Eye (tissue), 1 donor: ENCODE data around the gene S100A2.

ENCODE experiments used
- DNase-seq: peaks from one replicate; pipeline ENCODE4 v3.0.0-alpha.2; 2015

Gene S100A2

DNA sequence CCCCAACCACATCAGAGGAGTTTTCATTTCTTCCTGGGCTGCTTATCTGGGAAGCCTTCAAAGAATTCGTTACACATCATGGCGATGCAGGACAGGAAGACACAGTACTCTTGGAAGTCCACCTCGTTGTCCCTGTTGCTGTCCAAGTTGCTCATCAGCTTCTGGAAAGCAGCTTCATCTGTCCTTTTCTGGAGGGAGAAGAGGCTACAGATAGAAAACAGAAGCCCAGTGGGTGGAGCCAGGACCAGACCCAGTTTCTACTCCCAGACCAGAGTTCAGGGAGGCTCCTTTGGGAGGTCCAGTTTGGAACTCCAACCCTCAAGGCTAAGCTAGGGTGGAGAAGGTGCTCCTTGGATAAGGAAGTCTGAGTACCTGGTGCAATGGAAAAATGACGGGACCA is 21.9 kb downstream of the S100A2 start:
- DNase-seq, result no peak

DNA sequence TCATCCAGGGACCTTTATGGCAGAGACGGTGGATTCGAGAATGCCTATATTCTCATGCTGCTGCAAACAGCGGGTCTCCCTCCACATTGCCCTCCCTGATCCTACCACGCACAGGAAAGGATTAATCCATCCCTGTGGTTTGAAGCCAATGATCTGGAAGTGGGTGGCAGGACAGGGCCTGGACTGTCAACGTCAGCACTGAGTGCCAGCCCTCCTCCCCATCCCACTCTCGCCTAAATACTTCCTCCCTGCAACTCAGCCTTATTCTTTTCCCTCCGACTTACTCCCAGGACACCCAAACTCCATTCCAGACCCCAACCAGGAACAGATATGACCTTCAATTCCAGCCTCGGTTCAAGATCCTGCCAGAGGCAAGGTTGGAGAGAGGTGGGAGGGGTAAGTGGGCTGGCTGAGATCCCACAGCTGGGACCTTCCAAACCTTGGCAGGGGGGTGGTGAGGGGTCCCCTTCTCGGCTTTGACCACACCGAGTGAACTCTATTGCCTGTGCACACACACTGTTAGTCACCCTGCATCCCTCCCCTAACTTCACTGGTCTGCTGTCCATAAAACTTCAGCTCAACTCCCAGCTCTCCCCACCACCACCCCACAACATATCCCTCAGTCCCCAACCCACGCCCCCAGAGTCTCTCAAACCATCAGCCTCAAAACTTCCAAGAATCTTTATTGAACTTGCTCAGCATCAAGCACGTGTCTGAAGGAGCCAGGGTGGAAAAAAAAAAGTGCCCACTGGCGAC is 22.5 kb downstream of the S100A2 start:
- DNase-seq, result no peak

DNA sequence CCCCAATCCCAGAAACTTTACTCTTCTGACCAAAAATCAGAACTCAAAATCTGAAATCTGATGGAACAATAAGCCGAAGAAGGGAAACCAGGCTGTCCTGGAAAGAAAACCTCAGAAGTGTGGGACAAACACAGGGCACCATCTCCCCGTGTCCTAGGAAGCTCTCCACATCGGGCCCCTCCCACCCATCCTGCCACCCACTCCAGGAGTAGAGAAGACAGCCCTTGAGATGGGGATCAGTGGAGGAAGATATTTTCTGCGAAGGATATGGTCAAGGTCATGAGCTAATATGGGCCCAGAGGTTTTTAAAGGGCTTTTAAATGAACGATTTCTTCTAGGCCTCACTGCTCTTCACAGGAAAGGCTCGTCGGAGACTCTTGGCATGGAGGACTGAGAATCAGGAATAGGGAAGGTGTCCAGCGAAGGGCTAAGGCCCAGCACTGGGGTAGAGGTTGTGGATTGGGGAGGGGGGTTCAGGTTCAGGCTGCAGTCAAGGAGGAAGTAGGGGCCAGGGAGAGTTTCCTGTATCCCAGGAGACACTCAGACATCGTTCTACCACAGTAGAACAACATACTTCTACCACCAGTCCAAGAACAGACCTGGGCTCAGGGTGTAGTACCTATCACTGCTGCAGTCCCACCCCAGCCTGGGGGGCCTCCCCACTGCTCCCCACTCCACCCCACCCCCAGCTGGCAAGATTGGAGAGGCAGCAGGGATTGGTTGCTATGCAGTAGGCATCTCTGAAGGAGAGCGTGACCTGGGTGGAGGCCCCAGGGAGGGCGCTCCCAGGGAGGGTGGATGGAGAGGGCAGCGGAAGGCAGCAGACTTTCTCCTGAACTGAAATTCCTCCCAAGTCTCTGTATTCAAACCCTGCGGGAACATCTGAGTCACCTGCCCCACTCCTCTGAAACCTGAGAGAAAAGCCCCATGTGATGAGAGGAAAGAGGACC is 23.7 kb downstream of the S100A2 start:
- DNase-seq, result no peak

DNA sequence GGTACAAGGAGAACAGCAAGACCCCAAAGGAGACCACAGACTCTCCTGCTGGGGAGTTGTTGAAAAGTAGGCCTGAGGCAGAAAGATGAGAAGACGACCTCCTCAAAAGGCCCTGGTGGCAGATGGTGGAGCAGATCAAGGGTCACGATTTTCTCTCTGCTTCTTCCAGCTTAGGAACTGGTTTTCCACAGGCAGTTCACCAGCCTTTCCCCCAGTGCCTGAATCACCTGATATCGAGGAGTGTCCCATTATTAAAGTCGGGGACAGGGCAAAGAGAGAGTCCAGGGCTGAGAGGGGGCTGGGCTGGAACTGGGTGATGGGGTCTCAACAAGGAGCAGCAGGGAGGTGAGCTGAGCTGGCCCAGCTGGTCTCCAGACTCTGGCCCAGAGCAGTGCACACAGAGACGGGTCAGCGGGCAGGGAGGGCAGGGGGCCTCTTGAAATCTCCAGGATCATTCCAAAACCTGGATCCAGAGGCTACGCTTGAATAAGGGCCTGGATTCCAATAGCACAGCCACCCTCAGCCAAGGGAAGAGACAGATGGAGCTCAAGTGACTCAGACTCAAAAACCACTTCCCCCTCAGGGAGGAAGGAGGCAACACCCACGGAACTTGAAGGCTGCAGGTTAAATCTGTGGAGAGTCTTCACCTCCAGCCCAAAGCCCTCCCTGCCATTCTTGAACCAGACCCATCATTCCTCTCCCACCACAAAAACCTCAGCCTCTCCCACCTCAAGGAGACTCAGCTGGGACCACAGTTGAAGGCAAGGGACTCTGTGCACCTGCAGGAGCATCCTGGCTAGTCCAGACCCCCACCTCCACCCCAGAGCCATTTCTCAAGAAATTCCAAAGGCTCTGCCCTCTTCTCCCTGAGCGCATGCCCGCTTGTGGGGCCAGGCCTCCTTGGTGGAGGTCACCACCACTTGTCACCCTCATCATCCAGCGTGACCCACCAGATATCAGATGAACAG is 25.0 kb downstream of the S100A2 start, which contains the start of gene S100A5:
S100A5 (minus strand) TSS at position 541 of the 968 bp plus-strand sequence. CDS start 743 bp downstream, outside the sequence.
- DNase-seq, result no peak

DNA sequence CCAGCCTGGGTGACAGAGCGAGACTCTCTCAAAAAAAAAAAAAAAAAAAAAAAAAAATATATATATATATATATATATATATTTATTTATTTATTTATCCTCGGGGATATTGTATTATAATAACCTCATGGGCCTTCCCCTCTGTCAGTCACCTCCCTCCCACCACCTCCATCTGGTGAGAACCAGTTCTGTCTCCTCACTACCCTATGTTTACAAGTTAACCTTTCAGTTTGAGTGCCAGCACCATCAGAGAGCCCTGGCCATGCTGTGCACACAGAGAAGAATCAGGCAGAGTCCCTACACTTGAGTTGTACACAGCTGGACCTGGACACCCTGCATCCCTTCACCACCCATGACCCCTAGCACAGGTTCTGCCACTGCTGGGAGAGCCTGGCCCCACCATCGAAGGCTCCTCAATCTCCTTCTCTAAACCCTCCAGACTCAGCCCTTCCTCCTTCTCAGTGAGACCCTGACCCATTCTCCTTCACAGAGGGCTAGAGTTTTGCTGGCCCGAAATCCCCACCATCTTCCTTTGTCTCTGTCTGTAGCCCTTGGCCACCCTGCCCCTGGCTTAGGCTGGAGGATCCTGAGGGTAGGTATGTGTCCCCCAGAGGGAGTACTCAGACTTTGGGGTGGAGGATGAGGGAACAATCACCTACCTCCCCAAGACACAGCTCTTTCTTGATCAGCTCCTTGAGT is 26.1 kb downstream of the S100A2 start:
- no peak for DNase-seq

DNA sequence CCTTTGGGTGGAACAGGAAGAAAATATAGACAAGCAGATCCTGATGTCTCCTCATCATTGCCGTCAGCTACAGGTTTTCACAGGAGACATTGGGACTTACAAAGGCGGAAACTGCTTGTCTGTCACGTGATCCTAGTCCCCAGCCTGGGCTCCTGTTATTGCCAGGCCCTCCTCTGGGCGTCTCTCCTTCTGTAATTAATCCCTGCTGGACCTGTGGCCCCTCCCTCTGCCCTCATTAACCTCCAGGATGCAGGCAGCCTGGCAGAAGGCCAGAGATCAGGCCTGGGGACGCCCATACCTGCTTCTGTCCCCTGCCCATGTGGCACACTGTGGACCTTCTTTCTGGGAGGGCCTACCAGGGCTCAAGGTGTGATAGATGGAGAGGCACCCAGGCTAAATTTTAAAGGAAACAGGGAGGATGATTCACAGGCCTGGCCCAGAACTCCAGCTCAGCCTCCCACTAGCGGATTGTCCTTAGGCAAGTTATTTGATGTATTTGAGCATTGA is 27.3 kb downstream of the S100A2 start:
- peak; percentile 57 for DNase-seq

DNA sequence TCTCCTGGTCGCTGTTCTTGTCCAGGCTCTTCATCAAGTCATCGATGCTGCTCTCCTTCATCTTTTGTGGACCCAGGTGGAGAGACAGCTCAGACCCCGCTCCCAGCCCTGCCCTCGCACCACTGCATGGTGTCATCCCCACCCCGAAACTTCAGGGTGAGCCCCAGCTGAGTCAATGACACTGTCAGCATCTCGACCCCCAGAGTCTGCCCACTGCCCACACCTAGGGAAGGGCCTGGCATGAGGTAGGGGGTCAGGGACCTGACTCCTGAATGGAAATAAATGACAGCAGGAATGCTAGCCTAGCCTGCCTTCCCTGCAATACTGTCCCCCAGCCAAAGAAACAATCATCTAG is 28.3 kb downstream of the S100A2 start:
- no peak for DNase-seq

DNA sequence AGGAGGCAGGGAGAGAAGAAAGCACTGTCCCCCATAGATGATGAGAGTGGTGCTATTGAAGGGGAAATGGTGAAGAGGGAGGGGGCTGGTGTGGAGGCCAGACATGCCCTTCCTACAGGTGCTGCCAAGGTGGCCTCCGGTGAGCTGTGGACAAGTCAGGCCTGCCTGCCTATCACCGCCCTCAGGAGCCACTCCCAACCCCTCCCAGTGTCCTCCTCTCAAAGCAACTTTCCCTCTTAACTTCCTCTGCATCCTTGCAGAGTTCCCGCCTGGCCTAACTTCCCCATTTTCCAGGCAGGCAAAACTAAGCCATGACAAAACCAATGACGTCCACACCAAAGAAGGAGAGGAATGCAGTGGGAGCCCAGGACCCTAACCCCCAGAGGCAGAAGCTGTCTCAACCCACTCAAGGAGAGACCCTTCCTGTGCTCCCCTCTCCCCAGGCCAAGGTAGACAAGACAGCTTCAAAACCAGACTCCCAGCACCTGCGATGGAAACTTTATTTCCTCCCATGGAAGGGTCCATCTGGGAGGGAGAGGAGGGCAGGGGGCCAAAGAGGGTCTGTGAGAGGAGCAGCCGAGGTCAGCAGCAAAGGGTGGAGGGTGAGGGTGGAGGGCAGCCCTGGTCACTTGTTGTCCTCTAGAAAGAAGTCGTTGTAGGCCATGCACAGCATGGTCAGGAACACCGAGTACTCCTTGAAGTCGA is 28.8 kb downstream of the S100A2 start:
- no peak for DNase-seq

DNA sequence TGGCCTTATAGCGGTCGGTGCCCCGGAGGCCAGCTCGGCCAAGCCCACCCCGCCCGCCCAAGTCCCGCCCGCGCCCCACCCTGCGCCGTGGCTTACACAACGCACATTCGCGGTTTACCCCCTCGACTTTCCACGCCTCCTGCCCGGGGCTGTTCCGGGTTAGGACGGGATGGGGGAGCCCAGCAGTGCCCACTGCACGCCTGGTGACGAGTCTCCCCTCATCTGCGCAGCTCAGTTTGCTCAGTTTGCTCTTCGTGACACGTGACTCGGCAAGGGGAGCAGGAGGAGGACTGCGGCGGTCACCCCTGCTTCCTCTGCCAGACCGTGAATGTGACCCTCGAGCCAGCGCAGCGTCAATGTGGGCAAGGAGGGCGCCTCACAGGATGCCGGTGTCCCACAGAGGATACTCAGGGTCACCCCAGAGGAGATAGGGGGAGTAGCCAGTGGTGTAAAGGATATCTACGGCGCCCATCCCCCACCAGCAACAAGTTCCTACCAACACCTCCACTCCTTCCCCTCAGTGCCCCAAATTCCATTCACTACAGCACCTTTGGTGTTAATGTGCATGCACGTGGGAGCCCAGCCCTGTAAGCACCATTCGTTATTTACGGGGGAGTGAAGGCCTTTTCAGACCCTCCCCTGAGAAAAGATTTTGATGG is 29.5 kb downstream of the S100A2 start:
- peak; percentile 89 for DNase-seq

DNA sequence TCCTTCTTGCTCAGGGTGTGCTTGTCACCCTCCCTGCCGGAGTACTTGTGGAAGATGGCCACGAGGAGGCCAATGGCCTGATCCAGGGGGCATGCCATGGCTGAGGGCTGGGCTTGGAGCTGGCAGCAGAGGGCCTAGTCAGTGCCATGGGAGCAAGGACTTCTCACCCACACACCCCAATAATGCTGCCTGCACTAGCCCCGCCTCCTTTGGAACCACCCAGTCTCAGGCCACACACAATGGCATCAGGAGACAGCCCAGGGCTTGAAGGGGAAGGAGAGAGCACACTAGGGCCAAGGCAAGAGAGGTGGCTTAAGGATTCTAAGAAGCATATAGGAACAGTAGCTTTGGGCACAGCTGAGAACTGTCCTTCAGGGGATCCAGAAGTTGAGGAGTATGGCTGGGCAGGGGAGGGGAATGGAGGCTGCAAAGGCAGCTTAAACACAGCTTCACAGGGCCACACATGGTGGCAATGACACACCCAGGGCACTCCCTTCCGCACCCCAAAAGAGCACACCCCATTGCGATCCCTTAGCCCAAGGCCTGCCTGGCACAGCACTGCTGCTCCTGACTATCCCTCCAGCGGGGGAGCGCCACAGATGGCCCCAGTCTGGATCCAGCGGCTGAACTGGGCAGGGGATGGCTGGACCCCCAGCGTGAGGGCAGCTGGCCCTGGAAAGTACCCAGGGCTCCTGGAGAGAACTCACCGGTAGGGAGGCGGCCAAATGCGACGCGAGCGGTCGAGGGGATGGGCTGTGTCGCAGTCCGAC is 30.2 kb downstream of the S100A2 start, which contains the start of gene S100A6:
S100A6 (minus strand) TSS at position 750 of the 770 bp plus-strand sequence; CDS start at position 98, 652 bp downstream.
- DNase-seq, result no peak

DNA sequence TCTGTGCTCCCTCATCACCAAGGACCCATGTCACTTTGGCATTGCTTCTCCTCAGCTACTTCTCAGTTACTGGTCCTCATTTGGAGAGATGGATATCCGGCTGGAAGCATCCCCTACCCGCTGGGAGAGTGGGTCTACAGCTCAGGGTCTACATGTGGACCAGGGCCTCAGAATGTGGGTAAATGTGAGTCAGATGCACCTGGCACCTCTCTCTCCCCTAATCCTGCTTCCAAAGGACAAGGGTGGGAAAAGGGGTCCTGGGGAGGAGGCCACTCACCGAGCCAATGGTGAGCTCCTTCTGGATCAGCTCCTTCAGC is 30.8 kb downstream of the S100A2 start:
- no peak for DNase-seq

DNA sequence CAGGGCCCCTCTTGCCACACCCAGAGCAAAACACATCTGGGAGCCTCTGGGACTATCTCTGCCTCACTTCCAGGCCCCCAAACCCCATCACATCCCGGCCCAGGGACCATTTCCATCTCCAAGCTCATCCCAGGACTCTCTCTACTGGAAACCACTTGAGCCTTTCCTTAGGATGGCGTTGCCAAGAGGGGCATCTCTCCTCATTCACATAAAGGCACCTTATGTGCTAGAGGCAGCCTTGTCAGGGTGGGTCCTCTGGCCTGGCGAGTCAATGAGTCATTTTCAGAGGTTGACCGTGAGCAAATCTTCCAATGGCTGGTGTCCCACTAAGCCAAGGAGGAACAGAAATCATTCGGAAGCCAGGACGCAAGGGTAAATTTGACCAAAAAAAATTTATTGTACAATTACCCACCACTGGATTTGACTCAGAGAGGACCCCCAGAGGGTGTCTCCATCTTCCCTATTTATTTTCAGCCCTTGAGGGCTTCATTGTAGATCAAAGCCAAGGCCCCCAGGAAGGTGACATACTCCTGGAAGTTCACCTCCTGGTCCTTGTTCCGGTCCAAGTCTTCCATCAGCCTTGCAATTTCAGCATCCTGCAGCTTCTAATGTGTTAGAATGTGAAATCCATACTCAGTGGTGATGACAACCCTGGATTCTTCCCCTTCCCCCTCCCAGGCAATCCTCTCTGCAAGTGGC is 31.3 kb downstream of the S100A2 start:
- no peak for DNase-seq

DNA sequence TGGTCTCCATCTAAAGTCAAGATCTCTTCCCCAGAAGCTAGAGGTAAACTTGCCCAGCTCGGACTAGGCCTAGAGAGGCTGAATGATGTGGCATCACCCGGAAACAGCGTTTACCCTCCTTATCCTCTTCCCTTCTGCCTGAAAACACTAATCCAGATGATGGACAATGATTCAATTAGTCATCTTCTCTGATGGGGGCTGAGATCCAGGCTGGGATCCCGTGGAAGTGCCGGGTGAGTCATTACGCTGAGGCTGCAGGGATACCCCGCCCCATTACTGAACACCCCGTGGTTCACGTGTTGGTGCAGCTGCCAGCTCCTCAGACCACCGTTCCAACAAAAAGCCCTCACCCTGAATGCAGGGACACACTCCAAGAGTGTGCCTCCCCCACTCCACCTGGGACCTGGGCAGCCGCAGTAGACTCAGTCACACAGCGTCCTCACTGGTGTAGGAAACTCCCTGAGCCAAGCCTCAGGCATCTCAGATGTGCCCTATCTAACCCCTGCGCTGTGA is 31.9 kb downstream of the S100A2 start:
- peak; percentile 51 for DNase-seq

DNA sequence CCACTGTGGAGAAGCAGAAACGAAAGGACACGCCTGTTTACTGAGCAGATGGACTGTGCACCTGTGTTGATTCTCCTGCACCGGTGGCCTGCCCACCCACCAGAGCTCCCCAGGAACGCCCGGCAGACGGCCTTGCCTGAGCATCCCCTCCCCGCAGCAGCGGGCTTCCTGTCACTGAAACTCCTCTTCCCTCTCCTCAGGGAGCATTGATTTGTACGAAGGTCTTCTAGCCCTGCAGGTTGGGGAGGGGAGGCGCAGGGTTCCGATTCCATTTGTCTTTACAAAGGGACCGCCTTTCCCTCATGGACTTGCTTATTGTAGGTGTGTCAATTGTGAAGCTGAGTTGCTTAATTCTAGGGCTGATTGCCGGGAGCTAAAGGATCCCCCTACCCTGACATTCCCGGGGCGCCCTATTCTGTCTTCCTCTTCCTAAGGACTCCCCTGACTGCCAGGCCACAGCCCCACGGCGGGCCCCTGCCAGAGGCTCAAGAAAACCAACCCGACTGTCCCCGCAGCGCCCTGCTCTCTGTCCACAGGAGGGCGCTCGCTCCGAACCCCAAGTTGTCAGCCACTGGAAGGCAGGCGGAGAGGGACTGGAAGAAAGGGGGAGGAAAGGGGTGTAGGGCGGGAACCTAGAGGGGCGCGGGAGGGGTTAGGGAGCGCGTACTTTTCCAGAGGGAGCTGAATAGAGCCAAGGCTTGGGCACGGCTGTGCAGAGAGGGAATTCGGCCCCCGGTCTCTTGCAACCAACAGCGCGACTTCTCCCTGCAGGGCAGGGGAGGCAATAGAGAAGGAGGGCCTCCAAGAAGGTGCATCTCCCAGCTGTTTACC is 32.7 kb downstream of the S100A2 start:
- peak; percentile 94 for DNase-seq

DNA sequence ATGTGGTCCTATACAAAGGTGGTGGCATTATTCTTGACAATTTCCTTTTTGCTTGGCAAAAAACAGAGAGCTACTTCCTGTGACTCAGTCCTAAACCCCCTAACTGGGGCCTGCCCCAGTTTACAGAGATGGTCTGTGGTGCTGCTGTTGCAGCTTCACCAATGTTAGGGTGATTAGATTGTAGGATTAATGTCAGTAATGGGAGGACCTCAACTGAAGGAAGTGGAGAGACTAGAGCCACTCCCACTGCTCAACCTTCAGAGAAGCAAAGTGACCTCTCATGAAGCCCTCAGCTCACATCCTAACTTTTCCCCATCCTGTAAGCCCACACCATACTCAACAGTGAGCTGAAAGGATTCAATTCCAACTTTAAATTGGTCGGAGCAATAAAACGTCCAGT is 33.5 kb downstream of the S100A2 start:
- DNase-seq, result no peak

DNA sequence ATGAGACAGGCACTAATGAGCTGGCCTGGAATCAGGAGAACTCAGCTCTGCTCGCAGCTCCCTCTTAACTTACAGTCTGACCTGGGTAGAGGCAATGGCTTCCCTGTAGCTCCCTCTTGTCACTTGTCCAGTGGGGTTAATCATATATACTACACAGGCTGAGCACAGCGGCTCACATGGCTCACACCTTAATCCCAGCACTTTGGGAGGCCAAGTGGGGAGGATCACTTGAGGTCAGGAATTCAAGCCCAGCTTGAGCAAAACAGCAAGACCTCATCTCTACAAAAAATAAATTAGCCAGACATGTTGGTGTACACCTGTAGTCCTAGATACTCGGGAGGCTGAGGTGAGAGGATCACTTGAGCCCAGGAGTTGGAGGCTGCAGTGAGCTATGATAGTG is 34.0 kb downstream of the S100A2 start:
- DNase-seq, result no peak

DNA sequence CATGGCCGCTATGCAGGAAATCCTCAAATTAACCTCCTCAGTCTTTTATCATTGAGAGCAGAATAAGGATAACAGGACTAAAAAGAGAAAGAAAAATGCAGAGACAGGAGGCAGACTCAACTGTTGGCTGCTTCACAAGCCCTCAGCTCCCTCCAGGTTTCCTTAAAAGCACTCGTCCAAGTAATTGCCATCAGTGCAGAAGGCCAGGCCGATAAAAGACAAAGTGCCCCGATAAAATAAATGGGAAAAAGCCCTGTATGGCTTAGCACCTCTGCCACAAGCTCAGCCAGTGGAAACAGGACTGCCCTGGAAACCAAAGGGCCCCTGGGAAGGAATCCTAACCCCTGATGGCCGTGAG is 38.0 kb downstream of the S100A2 start:
- DNase-seq, result no peak

DNA sequence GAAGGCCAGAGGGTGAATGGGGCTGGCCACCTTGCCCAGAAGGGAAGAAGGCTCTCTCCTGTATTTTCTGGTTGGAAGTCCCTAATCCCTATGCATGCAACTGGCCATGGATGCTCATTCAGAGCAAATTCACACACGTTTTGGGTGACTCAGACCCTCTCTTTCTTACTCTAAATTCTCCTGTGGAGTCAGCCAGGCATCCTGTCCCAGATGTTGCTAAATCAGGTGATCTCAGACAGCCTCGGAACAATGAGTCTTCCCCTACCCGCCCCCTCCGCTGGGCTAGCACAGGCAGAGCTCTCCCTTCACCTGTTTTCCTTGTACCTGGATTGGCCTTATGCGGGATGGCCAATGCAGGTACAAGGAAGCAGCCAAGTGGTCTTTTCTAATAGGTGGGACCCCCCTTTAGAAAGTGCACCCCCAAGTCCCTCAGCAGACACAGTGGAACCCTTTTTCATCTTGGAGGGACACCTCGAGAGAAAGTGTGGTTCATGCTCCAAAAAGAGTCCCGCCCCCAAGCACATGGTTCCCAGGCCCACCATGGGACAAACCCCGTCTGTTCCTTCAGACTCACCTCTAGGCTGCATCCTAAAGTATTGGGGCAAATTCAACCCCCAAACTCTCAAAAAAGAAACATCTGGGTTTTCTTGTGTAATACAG is 38.5 kb downstream of the S100A2 start:
- DNase-seq, result no peak
